ENCODE data around the gene CIAO2B. TPM values are rescaled to one million over a fixed set of nuclear protein-coding genes. Genes with fewer than 3 reads are reported as not detected.

Gene CIAO2B
- polyA plus RNA-seq, 3 donors: 121 to 140 (median 132) TPM

DNA sequence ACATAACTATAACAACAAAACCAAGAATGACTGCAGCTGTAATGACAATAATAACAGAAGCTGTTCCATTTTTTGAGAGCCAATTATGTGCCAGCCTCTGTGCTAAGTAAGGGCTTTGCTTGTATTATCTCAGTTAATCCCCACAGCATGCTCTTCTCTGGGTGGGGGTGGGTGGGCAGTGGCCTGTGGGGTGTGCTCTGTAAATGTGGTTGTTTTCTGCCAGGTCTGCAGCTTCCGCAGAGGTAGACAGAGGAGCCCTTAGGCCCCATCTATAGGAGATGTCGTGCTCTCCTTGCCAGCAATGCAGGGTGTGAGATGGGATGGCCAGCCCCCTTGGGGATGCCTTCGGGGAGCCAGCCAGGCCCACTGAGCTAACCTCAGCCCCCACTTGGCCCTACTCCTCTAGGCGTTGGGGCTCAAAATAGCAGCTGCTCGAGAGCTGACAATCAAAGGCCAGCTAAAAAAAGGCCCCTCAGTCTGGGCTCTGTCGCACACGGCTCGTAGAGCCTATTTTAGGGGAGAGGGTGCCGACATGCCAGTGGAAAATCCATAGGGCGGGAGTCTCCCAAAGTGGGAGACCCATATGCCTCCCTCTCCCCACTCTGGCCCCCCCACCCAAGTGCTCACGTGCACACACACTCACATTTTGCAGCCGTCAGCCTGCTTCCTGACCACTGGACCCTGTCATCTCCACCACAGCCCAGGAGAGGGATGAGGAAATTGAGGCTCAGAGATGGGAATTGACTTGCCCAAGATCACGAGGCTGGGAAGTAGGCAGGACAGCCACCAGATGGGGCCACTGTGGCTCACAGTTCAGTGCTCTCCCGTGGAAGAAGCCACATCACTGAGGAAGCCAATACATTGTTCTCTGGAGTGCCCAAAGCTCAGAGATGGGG, 31.3 kb downstream of the CIAO2B start:
- no peak for DNase-seq
- Mint-ChIP-seq H3K9me3 (no peaks in the 10 kb centered on the region), H3K27ac (no peak overlapping the region), H3K27me3 (ENCODE audit: low read depth in 3 of 3) (peaks cover 9 to 12% (median 11%) of the 10 kb centered on the region in 3 donors), H3K4me3 (no peak overlapping the region), H3K4me1 (peaks cover 4% of the 10 kb centered on the region), H3K36me3 (no peaks in the 10 kb centered on the region)
- Histone ChIP-seq H3K27ac (ENCODE audit: low read depth in 1 of 2, low read length in 2 of 2) (no peak overlapping the region), H3K27me3 (ENCODE audit: control insufficient read depth in 2 of 2, insufficient read depth in 2 of 2, low read length in 2 of 2) (no peaks in the 10 kb centered on the region), H3K9me3 (replicated peaks in 1 of 2; ENCODE audit: control insufficient read depth in 1 of 2, insufficient read depth in 1 of 2, low read length in 2 of 2) (no peaks in the 10 kb centered on the region), H4K20me1 (ENCODE audit: insufficient read depth, low read length) (no peaks in the 10 kb centered on the region), H3K9ac (ENCODE audit: insufficient read depth, low read length, poor library complexity, severe bottlenecking) (no peak overlapping the region), H3K4me3 (replicated peaks in 1 of 3; ENCODE audit: low read depth in 2 of 3, low read length in 3 of 3) (no peak overlapping the region), H2AFZ (ENCODE audit: insufficient read depth, low read depth, low read length, poor library complexity, severe bottlenecking) (no peak overlapping the region), H3K4me1 (ENCODE audit: control insufficient read depth in 1 of 2, insufficient read depth in 2 of 2, low read length in 2 of 2) (no peaks in the 10 kb centered on the region), H3K36me3 (replicated peaks in 1 of 2; ENCODE audit: control insufficient read depth in 1 of 2, insufficient read depth in 2 of 2, low read length in 2 of 2) (no peaks in the 10 kb centered on the region), H3K79me2 (ENCODE audit: insufficient read depth, low read length) (no peaks in the 10 kb centered on the region), H3K4me2 (replicated peaks; ENCODE audit: extremely low read depth, low read length, poor library complexity, severe bottlenecking) (no peak overlapping the region)
- intact Hi-C loops (cut with micrococcal nuclease): no loop called here
- TF ChIP-seq CTCF (IDR thresholded peaks at IDR 0.05): no peak
- WGBS (ENCODE audit: insufficient coverage): 80% methylated on average over 6 of the region's 14 CpGs

DNA sequence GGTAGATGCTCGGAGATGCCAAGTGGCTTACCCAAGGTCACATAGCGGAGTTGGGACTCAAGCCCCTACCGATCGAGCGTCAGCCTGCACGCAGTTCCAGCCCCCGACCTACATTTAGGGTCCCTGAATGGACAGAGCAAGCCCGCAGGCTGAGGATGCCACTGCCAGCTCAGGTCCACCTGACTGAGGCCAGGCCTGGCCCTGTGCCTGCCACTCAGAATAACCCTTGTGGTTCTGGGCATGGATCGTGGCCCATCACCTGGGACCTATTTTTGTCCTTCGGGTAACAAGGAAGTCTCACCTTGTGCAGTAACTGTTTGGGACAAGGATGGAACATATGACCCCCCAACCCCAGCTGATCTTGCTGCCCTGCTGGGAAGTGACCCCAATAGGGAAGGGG, 32.6 kb downstream of the CIAO2B start:
- no peak overlapping the region for H3K4me3 Mint-ChIP-seq
- DNase-seq: no peak
- Histone ChIP-seq H4K20me1 (ENCODE audit: insufficient read depth, low read length) (no peaks in the 10 kb centered on the region), H3K27ac (ENCODE audit: low read depth in 1 of 2, low read length in 2 of 2) (no peak overlapping the region), H2AFZ (ENCODE audit: insufficient read depth, low read depth, low read length, poor library complexity, severe bottlenecking) (no peak overlapping the region), H3K79me2 (ENCODE audit: insufficient read depth, low read length) (no peaks in the 10 kb centered on the region), H3K9ac (ENCODE audit: insufficient read depth, low read length, poor library complexity, severe bottlenecking) (no peak overlapping the region), H3K27me3 (ENCODE audit: control insufficient read depth in 2 of 2, insufficient read depth in 2 of 2, low read length in 2 of 2) (no peaks in the 10 kb centered on the region), H3K4me2 (replicated peaks; ENCODE audit: extremely low read depth, low read length, poor library complexity, severe bottlenecking) (no peak overlapping the region), H3K4me1 (ENCODE audit: control insufficient read depth in 1 of 2, insufficient read depth in 2 of 2, low read length in 2 of 2) (no peaks in the 10 kb centered on the region), H3K9me3 (replicated peaks in 1 of 2; ENCODE audit: control insufficient read depth in 1 of 2, insufficient read depth in 1 of 2, low read length in 2 of 2) (no peaks in the 10 kb centered on the region), H3K36me3 (replicated peaks in 1 of 2; ENCODE audit: control insufficient read depth in 1 of 2, insufficient read depth in 2 of 2, low read length in 2 of 2) (no peaks in the 10 kb centered on the region), H3K4me3 (replicated peaks in 1 of 3; ENCODE audit: low read depth in 2 of 3, low read length in 3 of 3) (no peak overlapping the region)
- no peaks in the 10 kb centered on the region for H3K36me3 Mint-ChIP-seq
- WGBS (ENCODE audit: insufficient coverage): 96% methylated on average over 10 of the region's 10 CpGs
- H3K9me3 Mint-ChIP-seq: no peaks in the 10 kb centered on the region
- H3K4me1 Mint-ChIP-seq: peaks cover 4% of the 10 kb centered on the region
- intact Hi-C loops (cut with micrococcal nuclease): no loop called here
- H3K27me3 Mint-ChIP-seq (ENCODE audit: low read depth in 3 of 3): peaks cover 9% of the 10 kb centered on the region in 3 donors
- H3K27ac Mint-ChIP-seq: no peak overlapping the region
- no peak for TF ChIP-seq CTCF (IDR thresholded peaks at IDR 0.05)
